Activated CD8-positive, alpha-beta T cell treated with anti-CD3 and anti-CD28 coated beads for 36 hours (primary cell): ENCODE results near the gene BZW1. TPM values are rescaled to one million over a fixed set of nuclear protein-coding genes. Genes with fewer than 3 reads are reported as not detected.

Experiments
- ATAC-seq: fragments of 200-7000 bp; cut with Tn5 transposase; one replicate; pipeline ENCODE4 v1.10.0; 2021; ENCODE audit warnings: mild to moderate bottlenecking, moderate library complexity
- CTCF ChIA-PET: fragments of 350-600 bp; sonication (Branson Sonifier 250); formaldehyde crosslinking; loops from one replicate; lab custom pipeline; 2021; ENCODE audit warnings: antibody characterized with exemption; lab: Charles Lee
- POLR2A ChIA-PET: fragments of 350-600 bp; sonication (Branson Sonifier 250); formaldehyde crosslinking; loops from one replicate; lab custom pipeline; 2021; ENCODE audit warnings: antibody characterized with exemption; lab: Charles Lee
- DNase-seq: peaks from one replicate; pipeline ENCODE4 v3.0.0-alpha.2; 2020
- H3K27ac Mint-ChIP-seq: one replicate; pipeline ENCODE4 v1.8.0; 2021; ENCODE audit warnings: mild to moderate bottlenecking, mixed read lengths
- H3K27me3 Mint-ChIP-seq: one replicate; pipeline ENCODE4 v1.8.0; 2021; ENCODE audit warnings: mixed read lengths
- H3K36me3 Mint-ChIP-seq: one replicate; pipeline ENCODE4 v1.8.0; 2021; ENCODE audit warnings: low read depth, mixed read lengths
- H3K4me1 Mint-ChIP-seq: one replicate; pipeline ENCODE4 v1.8.0; 2021; ENCODE audit warnings: low read depth, mixed read lengths
- H3K4me3 Mint-ChIP-seq: one replicate; pipeline ENCODE4 v1.8.0; 2021; ENCODE audit warnings: mild to moderate bottlenecking, moderate library complexity, mixed read lengths
- H3K9me3 Mint-ChIP-seq: one replicate; pipeline ENCODE4 v1.8.0; 2021; ENCODE audit warnings: mixed read lengths
- intact Hi-C: fragments of 100-400 bp; cut with micrococcal nuclease; formaldehyde crosslinking; loops from one replicate; pipeline ENCODE4 v1.10.0; 2022
- total RNA-seq, 2 experiments: library from RNA; stranded (reverse); gene quantifications; one replicate each; pipeline ENCODE4 v1.2.3, GENCODE V29; 2021
- TF ChIP-seq, protein P1 (sequence below): fragments of 200-600 bp; IDR thresholded peaks from one replicate; pipeline ENCODE4 v1.8.0; 2022; ENCODE audit warnings: antibody characterized with exemption, mild to moderate bottlenecking

Gene BZW1
- total RNA-seq, 2 experiments from 2014 or later: 423 to 442 TPM

GRCh38 chr2:200788121-200788718, 23.5 kb upstream of the BZW1 start:
- no peak for ATAC-seq
- H3K4me1 Mint-ChIP-seq: peaks cover 8% of the 10 kb centered on the region
- no peaks in the 10 kb centered on the region for H3K9me3 Mint-ChIP-seq
- TF ChIP-seq, protein P1, sequence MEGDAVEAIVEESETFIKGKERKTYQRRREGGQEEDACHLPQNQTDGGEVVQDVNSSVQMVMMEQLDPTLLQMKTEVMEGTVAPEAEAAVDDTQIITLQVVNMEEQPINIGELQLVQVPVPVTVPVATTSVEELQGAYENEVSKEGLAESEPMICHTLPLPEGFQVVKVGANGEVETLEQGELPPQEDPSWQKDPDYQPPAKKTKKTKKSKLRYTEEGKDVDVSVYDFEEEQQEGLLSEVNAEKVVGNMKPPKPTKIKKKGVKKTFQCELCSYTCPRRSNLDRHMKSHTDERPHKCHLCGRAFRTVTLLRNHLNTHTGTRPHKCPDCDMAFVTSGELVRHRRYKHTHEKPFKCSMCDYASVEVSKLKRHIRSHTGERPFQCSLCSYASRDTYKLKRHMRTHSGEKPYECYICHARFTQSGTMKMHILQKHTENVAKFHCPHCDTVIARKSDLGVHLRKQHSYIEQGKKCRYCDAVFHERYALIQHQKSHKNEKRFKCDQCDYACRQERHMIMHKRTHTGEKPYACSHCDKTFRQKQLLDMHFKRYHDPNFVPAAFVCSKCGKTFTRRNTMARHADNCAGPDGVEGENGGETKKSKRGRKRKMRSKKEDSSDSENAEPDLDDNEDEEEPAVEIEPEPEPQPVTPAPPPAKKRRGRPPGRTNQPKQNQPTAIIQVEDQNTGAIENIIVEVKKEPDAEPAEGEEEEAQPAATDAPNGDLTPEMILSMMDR: no peak
- H3K36me3 Mint-ChIP-seq: no peaks in the 10 kb centered on the region
- no peak for DNase-seq
- ChIA-PET CTCF (interaction anchor here (1.0 kb wide), 1 partner anchor 22 kb away, joined by 3 read pairs; no protein-coding TSS in a partner anchor), POLR2A (no interaction called here)
- intact Hi-C loops: no loop called here
- no peak overlapping the region for H3K4me3 Mint-ChIP-seq
- peaks cover 6% of the 10 kb centered on the region for H3K27me3 Mint-ChIP-seq
- no peak overlapping the region for H3K27ac Mint-ChIP-seq

GRCh38 chr2:200790185-200790584, 21.5 kb upstream of the BZW1 start:
- Mint-ChIP-seq H3K9me3 (no peaks in the 10 kb centered on the region), H3K36me3 (no peaks in the 10 kb centered on the region)
- CTCF ChIA-PET: interaction anchor here (0.7 kb wide), 1 partner anchor 51 kb away, joined by 3 read pairs; no protein-coding TSS in a partner anchor

DNA sequence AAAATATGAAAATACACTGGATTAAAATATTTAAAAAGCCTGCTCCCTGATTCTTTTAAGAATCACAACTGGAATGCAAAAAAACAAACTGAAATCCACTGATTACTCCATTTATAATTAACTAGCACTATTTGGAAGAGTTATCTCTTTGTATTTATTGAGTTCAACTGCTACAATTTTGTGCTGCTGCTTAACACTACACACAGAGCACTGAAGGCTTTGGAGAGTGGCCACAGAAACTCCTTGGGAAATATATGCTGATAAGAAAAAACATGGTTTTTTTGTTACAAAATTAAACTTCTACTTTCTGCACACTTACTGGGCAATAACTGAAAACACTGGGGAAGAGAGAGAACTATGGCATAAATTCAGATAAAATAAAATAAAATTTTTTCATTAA, 19.8 kb upstream of the BZW1 start:
- Mint-ChIP-seq H3K27ac (no peak overlapping the region), H3K36me3 (no peaks in the 10 kb centered on the region), H3K27me3 (peaks cover 6% of the 10 kb centered on the region), H3K4me3 (no peak overlapping the region), H3K9me3 (no peaks in the 10 kb centered on the region), H3K4me1 (peaks cover 6% of the 10 kb centered on the region)
- ATAC-seq (no peak), DNase-seq (no peak)
- TF ChIP-seq, protein P1: no peak
- ChIA-PET CTCF (no interaction called here), POLR2A (no interaction called here)
- intact Hi-C loops: no loop called here

More at GRCh38 chr2:200790185-200790584, 21.5 kb upstream of the BZW1 start:
- H3K4me3 Mint-ChIP-seq: no peak overlapping the region
- TF ChIP-seq, protein P1: no peak
- intact Hi-C loops: no loop called here
- H3K27ac Mint-ChIP-seq: no peak overlapping the region
- peaks cover 6% of the 10 kb centered on the region for H3K27me3 Mint-ChIP-seq
- POLR2A ChIA-PET: no interaction called here
- ATAC-seq: no peak
- H3K4me1 Mint-ChIP-seq: peaks cover 8% of the 10 kb centered on the region
- DNase-seq: no peak

DNA sequence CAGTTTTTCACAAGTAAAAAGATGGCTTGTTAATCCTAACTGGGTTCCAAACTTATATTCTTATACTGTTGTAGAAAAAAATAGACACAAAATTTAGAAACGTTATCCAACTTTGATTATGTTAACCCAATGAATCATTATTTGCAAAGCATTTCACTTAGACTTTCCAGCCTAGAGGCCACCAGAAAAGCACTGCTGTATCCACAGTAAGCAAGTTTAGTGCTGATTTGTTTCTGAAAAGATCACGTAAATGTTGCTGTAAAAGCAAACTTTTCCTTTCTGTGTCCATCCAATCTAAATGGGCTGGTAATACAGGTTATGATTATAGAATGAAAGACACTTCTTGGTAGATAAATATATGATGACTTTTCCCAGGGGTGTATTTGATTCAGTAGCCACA, 17.6 kb upstream of the BZW1 start:
- no peak overlapping the region for H3K4me3 Mint-ChIP-seq
- H3K27me3 Mint-ChIP-seq: peaks cover 6% of the 10 kb centered on the region
- intact Hi-C loops: no loop called here
- TF ChIP-seq, protein P1: no peak
- H3K36me3 Mint-ChIP-seq: no peaks in the 10 kb centered on the region
- H3K4me1 Mint-ChIP-seq: no peaks in the 10 kb centered on the region
- DNase-seq (no peak), ATAC-seq (no peak)
- no peak overlapping the region for H3K27ac Mint-ChIP-seq
- H3K9me3 Mint-ChIP-seq: no peaks in the 10 kb centered on the region
- POLR2A ChIA-PET: no interaction called here
- CTCF ChIA-PET: no interaction called here

- CTCF ChIA-PET: interaction anchor here (0.6 to 1.0 kb wide), 2 partner anchors 9 to 62 kb away, joined by 3 read pairs; no protein-coding TSS in a partner anchor
- no peak for ATAC-seq
- no peaks in the 10 kb centered on the region for H3K9me3 Mint-ChIP-seq
Measured at GRCh38 chr2:200795028-200795440, 16.7 kb upstream of the BZW1 start.

More at GRCh38 chr2:200795028-200795440, 16.7 kb upstream of the BZW1 start:
- intact Hi-C loops: no loop called here
- Mint-ChIP-seq H3K27me3 (peaks cover 6% of the 10 kb centered on the region), H3K4me1 (peaks cover under 1% of the 10 kb centered on the region), H3K4me3 (no peak overlapping the region), H3K36me3 (no peaks in the 10 kb centered on the region), H3K27ac (no peak overlapping the region)
- TF ChIP-seq, protein P1: no peak
- no peak for DNase-seq
- POLR2A ChIA-PET: interaction anchor here (0.6 kb wide), 1 partner anchor 57 kb away, joined by 4 read pairs; no protein-coding TSS in a partner anchor
